Subcutaneous preadipocyte (primary cell): Measurements from ENCODE around the gene MCM3. TPM values are rescaled to one million over a fixed set of nuclear protein-coding genes. Genes with fewer than 3 reads are reported as not detected.

Experiments used
- total RNA-seq: library from RNA; depleted of rRNA; stranded (reverse); fragments of >200 nt; gene quantifications from 2 replicates; pipeline ENCODE4 v1.2.3, GENCODE V29; 2012

Gene MCM3
- total RNA-seq: 50.0 and 90.3 TPM in 2 replicates

GRCh38 chr6:52284460-52285176 is at the start of gene MCM3:
TSS of gene MCM3 (minus strand) at chr6:52284742. CDS start at chr6:52284674, 68 bp downstream.

GRCh38 chr6:52244400-52244799 is 40.1 kb downstream of the MCM3 start, which contains the start of gene IL17F:
TSS of gene IL17F (minus strand) at chr6:52244500. CDS start at chr6:52244429, 71 bp downstream.

Other genes starting within 250 kb of the MCM3 start
- not detected in 2 replicates for gene PKHD1, start 197.1 kb downstream of the MCM3 start, total RNA-seq
- gene IL17A, start 98.4 kb downstream of the MCM3 start, total RNA-seq: not detected in 2 replicates
- not detected in 2 replicates for gene IL17F, start 40.2 kb downstream of the MCM3 start, total RNA-seq
- 3.3 and 4.1 TPM in 2 replicates for gene PAQR8, start 77.4 kb upstream of the MCM3 start, total RNA-seq
- gene EFHC1, start 135.6 kb upstream of the MCM3 start, total RNA-seq: 21.9 and 24.6 TPM in 2 replicates